A673 (cell line): ENCODE measurements around the gene KIFBP. TPM values are rescaled to one million over a fixed set of nuclear protein-coding genes. Genes with fewer than 3 reads are reported as not detected.

Source experiments
- BruUV-seq: library from RNA; stranded (reverse); fragments of 400-500 nt; replicated peaks from 2 replicates; lab custom pipeline; 2021; lab: Mats Ljungman, UMichigan
- CTCF ChIA-PET: fragments of 300-600 bp; sonication (Branson Sonifier 250); formaldehyde crosslinking; loops from one replicate; lab custom pipeline; 2022; ENCODE audit warnings: antibody characterized with exemption; lab: Charles Lee
- POLR2A ChIA-PET: fragments of 300-600 bp; sonication (Branson Sonifier 250); formaldehyde crosslinking; loops from one replicate; lab custom pipeline; 2022; ENCODE audit warnings: antibody characterized with exemption; ENCODE audit not compliant: low non-redundant PET; lab: Charles Lee
- DNase-seq: peaks from one replicate; pipeline ENCODE4 v3.0.0-alpha.2; 2015; ENCODE audit warnings: low spot score
- H3K27ac ChIP-seq: fragments of 200-600 bp; sonication (generic); 2 replicates; pipeline ENCODE4 v1.5.1; 2016; ENCODE audit warnings: mixed run types, low read depth, mild to moderate bottlenecking, mixed read lengths, antibody characterized with exemption, low read length; ENCODE audit not compliant: poor library complexity, severe bottlenecking
- H3K27me3 ChIP-seq: fragments of 200-600 bp; sonication (generic); replicated peaks from 2 replicates; pipeline ENCODE4 v1.6.1; 2017; ENCODE audit warnings: mixed run types, low read depth, mild to moderate bottlenecking, mixed read lengths, antibody characterized with exemption, low read length; ENCODE audit not compliant: insufficient read depth, poor library complexity
- H3K36me3 ChIP-seq: fragments of 200-600 bp; sonication (generic); 2 replicates; pipeline ENCODE4 v1.6.1; 2016; ENCODE audit warnings: mixed run types, mild to moderate bottlenecking, mixed read lengths, antibody characterized with exemption, low read length; ENCODE audit not compliant: insufficient read depth, poor library complexity, severe bottlenecking
- H3K4me1 ChIP-seq: fragments of 200-600 bp; sonication (generic); 2 replicates; pipeline ENCODE4 v1.6.1; 2017; ENCODE audit warnings: mixed run types, mild to moderate bottlenecking, mixed read lengths, antibody characterized with exemption, low read length; ENCODE audit not compliant: insufficient read depth, poor library complexity, severe bottlenecking
- H3K4me3 ChIP-seq: fragments of 200-600 bp; sonication (generic); 2 replicates; pipeline ENCODE4 v1.5.1; 2016; ENCODE audit warnings: low read depth, mixed run types, mild to moderate bottlenecking, mixed read lengths, low read length; ENCODE audit not compliant: poor library complexity, severe bottlenecking
- H3K9me3 ChIP-seq: fragments of 200-600 bp; sonication (generic); 2 replicates; pipeline ENCODE4 v1.6.1; 2016; ENCODE audit warnings: mixed run types, low read depth, mild to moderate bottlenecking, mixed read lengths, antibody characterized with exemption, low read length; ENCODE audit not compliant: poor library complexity, severe bottlenecking
- CTCF ChIP-seq: fragments of 300-800, 200-600 bp; sonication (generic); conservative IDR thresholded peaks from 2 replicates; pipeline ENCODE4 v1.5.1; 2017; ENCODE audit warnings: low read depth, mild to moderate bottlenecking, antibody characterized with exemption, low read length, moderate library complexity, mixed read lengths
- EZH2 ChIP-seq: fragments of 200-600 bp; sonication (generic); IDR thresholded peaks from 2 replicates; pipeline ENCODE4 v1.6.1; 2017; ENCODE audit warnings: borderline replicate concordance, low read depth, mild to moderate bottlenecking, mixed read lengths, antibody characterized with exemption, low read length; ENCODE audit not compliant: poor library complexity, severe bottlenecking
- intact Hi-C: fragments of 100-400 bp; cut with micrococcal nuclease; formaldehyde crosslinking; loops from one replicate; pipeline ENCODE4 v1.10.0; 2022; ENCODE audit not compliant: unreplicated experiment
- total RNA-seq: library from RNA; stranded (reverse); gene quantifications from 2 replicates; pipeline ENCODE4 v1.2.3, GENCODE V29; 2021

KIFBP gene
- total RNA-seq, 1 experiment from 2014 or later, result 42.8 TPM

- ChIA-PET CTCF (interaction anchor here (0.7 to 1.0 kb wide), 2 partner anchors 21 to 412 kb away, joined by 3 to 4 read pairs; no protein-coding TSS in a partner anchor), POLR2A (no interaction called here)
- Histone ChIP-seq H3K4me3 (no peak overlapping the region), H3K27me3 (no peaks in the 10 kb centered on the region), H3K36me3 (peaks cover 89% of the 10 kb centered on the region), H3K4me1 (no peaks in the 10 kb centered on the region), H3K27ac (no peak overlapping the region), H3K9me3 (no peaks in the 10 kb centered on the region)
- TF ChIP-seq CTCF (peak; percentile 33; the same call in 1 of the 2 replicates), EZH2 (no peak)
- BruUV-seq, result no TSS peak
- intact Hi-C loops, result loop anchor here (10.0 kb wide), 1 partner anchor 434 kb away; the partner anchor contains the start of gene TACR2
- DNase-seq, result peak; percentile 27
These were observed 7.5 kb upstream of the KIFBP start for GRCh38 chr10:68981074-68981473.

DNA sequence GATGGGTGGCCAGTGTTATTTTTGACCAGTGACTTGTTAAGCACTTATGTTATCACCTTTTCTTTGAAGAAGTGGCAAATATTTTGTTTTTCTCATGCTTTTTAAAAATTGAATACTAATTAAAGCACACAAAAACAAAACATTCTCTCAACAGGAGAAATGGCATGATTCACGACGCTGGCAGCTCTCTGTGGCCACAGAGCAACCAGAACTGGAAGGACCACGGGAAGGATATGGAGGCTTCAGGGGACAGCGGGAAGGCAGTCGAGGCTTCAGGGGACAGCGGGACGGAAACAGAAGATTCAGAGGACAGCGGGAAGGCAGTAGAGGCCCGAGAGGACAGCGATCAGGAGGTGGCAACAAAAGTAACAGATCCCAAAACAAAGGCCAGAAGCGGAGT lies 6.2 kb upstream of the KIFBP start:
- H3K27ac ChIP-seq, result no peak overlapping the region
- peaks cover 78% of the 10 kb centered on the region for H3K36me3 ChIP-seq
- no peaks in the 10 kb centered on the region for H3K4me1 ChIP-seq
- CTCF ChIA-PET, result no interaction called here
- no peak for DNase-seq
- POLR2A ChIA-PET, result no interaction called here
- TF ChIP-seq EZH2 (no peak), CTCF (no peak)
- BruUV-seq, result no TSS peak
- H3K27me3 ChIP-seq, result no peaks in the 10 kb centered on the region
- no peak overlapping the region for H3K4me3 ChIP-seq
- intact Hi-C loops, result loop anchor here (10.0 kb wide), 1 partner anchor 432 kb away; the partner anchor contains the start of gene TACR2
- H3K9me3 ChIP-seq, result no peaks in the 10 kb centered on the region

DNA sequence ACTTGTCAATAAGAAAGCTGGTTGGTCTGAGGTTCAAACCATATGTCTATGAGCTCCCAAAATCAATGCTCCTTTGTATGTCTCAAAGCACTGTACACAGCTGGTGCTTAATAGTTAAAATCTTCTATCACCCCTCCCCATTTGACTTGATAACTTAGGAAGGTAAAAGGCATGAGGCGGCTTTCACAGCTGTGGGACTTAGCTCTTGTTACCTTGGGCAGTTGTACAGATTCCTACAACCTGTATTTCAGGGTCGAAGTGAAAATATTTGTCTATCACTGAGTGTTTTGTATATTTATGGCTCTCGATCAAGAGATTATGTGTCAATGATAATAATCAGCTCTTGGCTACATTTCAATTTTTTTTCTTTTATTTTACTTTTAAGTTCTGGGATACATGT lies 992 bp upstream of the KIFBP start:
- POLR2A ChIA-PET, result interaction anchor here (0.6 to 0.7 kb wide), 2 partner anchors 36 to 250 kb away, joined by 3 to 4 read pairs; no protein-coding TSS in a partner anchor
- DNase-seq, result no peak
- BruUV-seq, result no TSS peak
- TF ChIP-seq CTCF, result no peak
- TF ChIP-seq EZH2, result no peak
- intact Hi-C loops, result loop anchor here (10.0 kb wide), 1 partner anchor 427 kb away; the partner anchor contains the start of gene TACR2
- peaks cover 8% of the 10 kb centered on the region for H3K4me1 ChIP-seq
- CTCF ChIA-PET, result no interaction called here
- H3K36me3 ChIP-seq, result peaks cover 29% of the 10 kb centered on the region
- H3K4me3 ChIP-seq, result no peak overlapping the region
- no peaks in the 10 kb centered on the region for H3K9me3 ChIP-seq
- H3K27me3 ChIP-seq, result no peaks in the 10 kb centered on the region
- no peak overlapping the region for H3K27ac ChIP-seq
